HG03469 (cell line): ENCODE results near the gene OR51I2.

Experiments
- ATAC-seq: cut with Tn5 transposase; IDR thresholded peaks from one replicate; pipeline ENCODE4 v1.9.1; 2021; ENCODE audit warnings: mild to moderate bottlenecking, moderate library complexity, moderate number of reproducible peaks; ENCODE audit not compliant: unreplicated experiment

The OR51I2 gene

GRCh38 chr11:5449023-5449422 lies at the start of gene OR51I2:
TSS of gene OR51I2 (plus strand) at chr11:5449323. CDS start at chr11:5453489, 4,166 bp downstream.
- ATAC-seq: no peak

DNA sequence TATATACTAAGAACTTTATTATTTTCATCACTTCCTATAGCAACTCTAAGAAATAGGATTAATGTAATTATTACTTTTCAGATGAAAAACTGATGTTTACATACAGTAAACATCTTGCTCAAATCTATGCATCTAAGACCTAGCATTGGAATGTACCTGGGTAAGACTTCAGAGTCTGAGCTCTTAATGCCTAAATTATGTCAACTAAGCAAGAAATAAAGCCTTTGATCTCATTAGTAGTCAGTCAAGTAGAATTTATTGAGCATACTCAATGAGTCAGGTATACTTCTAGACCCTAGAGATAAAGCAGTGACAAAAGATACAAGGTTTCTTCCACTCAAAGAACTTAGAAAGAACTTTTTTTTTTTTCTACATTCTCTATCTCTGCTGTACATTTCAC lies 44.0 kb upstream of the OR51I2 start:
- ATAC-seq: no peak

DNA sequence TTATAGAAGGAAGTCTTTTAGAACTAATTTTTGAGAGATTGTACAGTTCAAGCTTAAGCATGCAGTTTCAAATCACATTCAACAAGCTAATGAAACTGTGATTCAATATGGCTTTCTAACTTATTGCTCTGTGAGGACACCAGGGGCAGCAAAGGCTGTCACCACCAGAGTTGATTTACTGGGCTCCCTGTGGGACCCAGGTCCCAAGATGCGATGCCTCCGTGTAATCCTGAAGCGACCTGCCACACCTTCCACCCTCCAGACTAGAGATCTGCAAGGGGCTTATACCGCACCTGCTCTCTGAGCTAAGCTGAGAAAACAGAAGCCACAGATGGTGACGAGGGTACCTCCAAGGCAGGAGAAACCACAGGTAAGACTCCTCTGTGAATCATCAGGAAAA lies 28.1 kb upstream of the OR51I2 start:
- no peak for ATAC-seq

DNA sequence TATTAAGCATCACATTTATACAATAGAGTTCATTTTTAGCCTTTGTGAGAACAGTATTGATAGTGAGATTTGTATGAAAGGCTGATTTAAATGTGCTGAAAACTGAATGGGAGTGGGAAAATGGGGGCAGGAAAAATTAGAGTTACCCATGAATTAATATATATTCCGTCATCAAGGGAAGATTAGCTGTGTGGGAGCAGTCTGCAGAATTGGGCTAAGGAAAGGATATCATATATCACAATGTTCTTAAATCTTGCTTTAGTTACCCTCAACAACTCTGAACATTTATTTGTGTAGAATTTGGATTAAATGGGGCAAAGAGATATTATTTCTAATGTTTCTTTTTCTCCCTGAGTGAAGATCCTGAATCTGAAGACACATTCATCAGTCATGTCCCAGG lies 27.3 kb upstream of the OR51I2 start, which contains the start of gene OR51Q1:
Gene OR51Q1 (plus strand): TSS at position 301 of the 400 bp plus-strand sequence. CDS start 90 bp downstream, at position 391.
- ATAC-seq: no peak

- ATAC-seq: no peak
Measured at GRCh38 chr11:5423131-5423530, 26.0 kb upstream of the OR51I2 start.

DNA sequence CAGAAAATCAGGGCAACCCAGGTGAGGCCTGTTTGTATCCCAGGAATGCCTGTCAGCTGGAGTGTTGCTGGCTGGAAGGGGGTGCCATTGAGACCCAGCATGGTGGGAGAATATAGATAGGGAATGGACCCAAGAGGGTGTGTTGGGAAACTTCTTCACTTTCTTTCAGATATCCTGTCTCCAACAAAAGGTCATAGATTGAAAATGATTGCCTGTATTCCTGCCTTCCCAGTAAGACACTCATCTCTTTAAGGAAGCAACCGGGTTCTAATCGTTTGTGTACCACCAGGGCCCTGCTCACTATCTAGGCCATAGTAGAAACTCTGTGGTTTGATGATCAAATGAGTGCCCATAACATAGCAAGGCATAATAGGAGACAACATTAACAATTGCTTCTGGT lies 7.7 kb upstream of the OR51I2 start, which contains the start of gene OR51I1:
Gene OR51I1 (minus strand): TSS at position 101 of the 400 bp plus-strand sequence. CDS start 0 bp downstream, at position 101.
- ATAC-seq: no peak

- ATAC-seq: no peak
Measured at GRCh38 chr11:5443835-5444393, 5.2 kb upstream of the OR51I2 start.

DNA sequence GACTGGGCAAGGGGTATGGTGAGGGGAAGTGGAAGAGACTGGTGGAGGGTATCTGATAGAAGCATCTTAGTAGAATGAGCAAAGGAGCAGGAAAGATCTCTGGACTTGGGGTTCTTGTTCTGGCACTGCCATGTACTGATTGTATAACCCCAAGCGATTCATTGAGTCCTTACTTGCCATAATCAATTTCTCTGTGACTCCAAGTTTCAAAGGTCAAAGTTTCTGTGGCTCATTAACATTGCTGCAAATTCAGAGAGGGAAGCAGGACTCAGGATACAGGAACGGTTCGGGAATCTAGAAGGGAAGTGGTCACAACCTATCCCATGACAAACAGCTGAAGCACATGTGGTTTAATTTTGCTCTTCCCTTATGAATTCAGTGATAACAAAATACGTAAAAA lies 309 bp downstream of the OR51I2 start:
- no peak for ATAC-seq

- ATAC-seq: no peak
Measured at GRCh38 chr11:5460983-5461621, 12.0 kb downstream of the OR51I2 start.

- ATAC-seq: no peak
Measured at GRCh38 chr11:5467527-5467926, 18.4 kb downstream of the OR51I2 start.

- no peak for ATAC-seq
Measured at GRCh38 chr11:5473921-5474320, 24.8 kb downstream of the OR51I2 start.

GRCh38 chr11:5476186-5476819 lies 27.2 kb downstream of the OR51I2 start:
- ATAC-seq: peak; percentile 76

- no peak for ATAC-seq
Measured at GRCh38 chr11:5486003-5486402, 36.9 kb downstream of the OR51I2 start.

GRCh38 chr11:5486421-5486820 lies 37.3 kb downstream of the OR51I2 start:
- no peak for ATAC-seq

GRCh38 chr11:5488385-5488784 lies 39.3 kb downstream of the OR51I2 start, which contains the start of gene OR52D1:
TSS of gene OR52D1 (plus strand) at chr11:5488685. CDS start at chr11:5488707, 22 bp downstream.
- ATAC-seq: no peak

DNA sequence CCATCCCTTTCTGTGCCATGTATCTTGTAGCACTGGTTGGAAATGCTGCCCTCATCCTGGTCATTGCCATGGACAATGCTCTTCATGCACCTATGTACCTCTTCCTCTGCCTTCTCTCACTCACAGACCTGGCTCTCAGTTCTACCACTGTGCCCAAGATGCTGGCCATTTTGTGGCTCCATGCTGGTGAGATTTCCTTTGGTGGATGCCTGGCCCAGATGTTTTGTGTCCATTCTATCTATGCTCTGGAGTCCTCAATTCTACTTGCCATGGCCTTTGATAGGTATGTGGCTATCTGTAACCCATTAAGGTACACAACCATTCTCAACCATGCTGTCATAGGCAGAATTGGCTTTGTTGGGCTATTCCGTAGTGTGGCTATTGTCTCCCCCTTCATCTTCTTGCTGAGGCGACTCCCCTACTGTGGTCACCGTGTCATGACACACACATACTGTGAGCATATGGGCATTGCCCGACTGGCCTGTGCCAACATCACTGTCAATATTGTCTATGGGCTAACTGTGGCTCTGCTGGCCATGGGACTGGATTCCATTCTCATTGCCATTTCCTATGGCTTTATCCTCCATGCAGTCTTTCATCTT lies 39.8 kb downstream of the OR51I2 start:
- no peak for ATAC-seq

DNA sequence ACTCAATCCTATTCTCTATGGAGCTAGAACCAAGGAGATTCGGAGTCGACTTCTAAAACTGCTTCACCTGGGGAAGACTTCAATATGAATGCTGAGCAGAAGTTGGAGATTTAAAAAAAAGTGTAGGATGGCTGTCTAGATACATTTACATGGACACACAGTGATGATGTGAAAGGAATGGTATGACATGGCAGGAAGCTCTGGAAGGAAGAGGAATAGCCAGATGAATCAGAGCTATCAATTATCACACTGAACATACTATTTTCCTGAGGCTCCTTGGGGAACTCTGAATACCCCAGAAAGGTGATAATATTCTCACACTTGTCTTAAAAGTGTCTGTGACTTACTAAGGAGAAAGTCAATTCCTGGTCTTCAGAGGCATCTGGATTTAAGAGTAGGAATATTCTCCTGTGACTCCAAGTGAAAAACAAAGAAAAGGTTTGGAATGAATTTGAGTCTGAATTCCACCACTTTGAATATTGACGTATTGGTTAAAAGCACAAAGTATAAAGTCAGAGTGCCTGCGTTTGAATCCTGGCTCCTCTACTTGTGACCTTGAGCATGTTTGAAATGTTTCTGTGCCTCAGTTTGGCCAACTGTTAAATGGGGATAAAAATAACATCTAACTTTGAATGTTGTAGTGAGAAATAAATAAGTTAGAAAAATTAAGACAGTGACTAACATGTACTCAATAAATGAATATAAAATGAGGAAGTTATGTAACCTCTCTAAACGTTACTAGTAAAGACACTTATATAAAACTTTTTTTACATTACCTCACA lies 40.6 kb downstream of the OR51I2 start:
- ATAC-seq: no peak

DNA sequence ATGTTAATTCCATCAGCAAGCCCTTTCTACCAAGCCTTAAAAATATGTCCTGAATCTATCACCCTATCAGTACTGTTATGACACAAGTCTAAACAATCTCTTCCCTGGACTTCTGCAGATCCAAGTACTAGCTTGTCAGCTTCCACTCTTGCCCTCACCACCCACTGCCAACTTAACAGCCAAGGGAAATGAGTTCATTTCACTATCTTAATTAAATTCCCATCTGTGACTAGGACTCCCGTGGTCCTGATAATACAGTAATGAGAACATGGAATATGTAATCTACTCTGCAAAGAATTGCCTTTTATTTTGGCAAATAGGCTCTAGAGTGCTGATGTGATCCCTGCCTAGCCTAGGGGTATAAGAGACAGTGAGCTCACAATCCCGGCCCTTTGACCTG lies 50.5 kb downstream of the OR51I2 start:
- no peak for ATAC-seq

GRCh38 chr11:5500393-5500801 lies 51.3 kb downstream of the OR51I2 start:
- ATAC-seq: no peak

GRCh38 chr11:5504403-5504921 lies 55.3 kb downstream of the OR51I2 start:
- no peak for ATAC-seq
